Nephron progenitor cell (in vitro differentiated cells): Measurements from ENCODE around the gene KRTAP2-3.
"Not testable (repeated sequence)": the region's sequence is repeated elsewhere in the genome, so short reads cannot be mapped to it uniquely, and the experiment has no call there.

ENCODE experiments used
- DNase-seq: peaks from one replicate; pipeline ENCODE4 v3.0.0; 2021
- H3K27ac Mint-ChIP-seq: 2 replicates; pipeline ENCODE4 v1.8.0; 2021; ENCODE audit warnings: mild to moderate bottlenecking, moderate library complexity, mixed read lengths
- H3K27me3 Mint-ChIP-seq: 2 replicates; pipeline ENCODE4 v1.8.0; 2021; ENCODE audit warnings: mild to moderate bottlenecking, low read depth, mixed read lengths; ENCODE audit not compliant: poor library complexity
- H3K36me3 Mint-ChIP-seq: 2 replicates; pipeline ENCODE4 v1.8.0; 2021; ENCODE audit warnings: low read depth, mixed read lengths
- H3K4me1 Mint-ChIP-seq: 2 replicates; pipeline ENCODE4 v1.8.0; 2021; ENCODE audit warnings: mixed read lengths
- H3K4me3 Mint-ChIP-seq: 2 replicates; pipeline ENCODE4 v1.8.0; 2021; ENCODE audit warnings: mild to moderate bottlenecking, moderate library complexity, mixed read lengths
- H3K9me3 Mint-ChIP-seq: 2 replicates; pipeline ENCODE4 v1.8.0; 2021; ENCODE audit warnings: mild to moderate bottlenecking, moderate library complexity, mixed read lengths
- CTCF ChIP-seq: fragments of 200-600 bp; sonication (generic); IDR thresholded peaks from 2 replicates; pipeline ENCODE4 v1.5.0; 2021; ENCODE audit warnings: antibody characterized with exemption

The KRTAP2-3 gene

GRCh38 chr17:41098481-41098880, 38.6 kb upstream of the KRTAP2-3 start:
- no peak for TF ChIP-seq CTCF
- Mint-ChIP-seq H3K4me3 (no peak overlapping the region), H3K27me3 (peaks cover 12% of the 10 kb centered on the region), H3K9me3 (peaks cover 5% of the 10 kb centered on the region), H3K4me1 (no peaks in the 10 kb centered on the region), H3K27ac (no peak overlapping the region), H3K36me3 (no peaks in the 10 kb centered on the region)
- DNase-seq = no peak

GRCh38 chr17:41098042-41098441, 38.1 kb upstream of the KRTAP2-3 start, which contains the start of gene KRTAP4-8:
TSS of gene KRTAP4-8 (minus strand) at chr17:41098142. CDS start at chr17:41098084, 58 bp downstream.
- Mint-ChIP-seq H3K4me1 (no peaks in the 10 kb centered on the region), H3K27ac (no peak within 1 kb of the TSS), H3K4me3 (no peak within 1 kb of the TSS)

GRCh38 chr17:41096055-41096454, 36.1 kb upstream of the KRTAP2-3 start:
- Mint-ChIP-seq H3K4me3 (no peak overlapping the region), H3K9me3 (peaks cover 21% of the 10 kb centered on the region), H3K4me1 (no peaks in the 10 kb centered on the region), H3K27ac (no peak overlapping the region), H3K36me3 (no peaks in the 10 kb centered on the region), H3K27me3 (peaks cover 12% of the 10 kb centered on the region)
- no peak for TF ChIP-seq CTCF
- no peak for DNase-seq

More at GRCh38 chr17:41098042-41098441, 38.1 kb upstream of the KRTAP2-3 start, which contains the start of gene KRTAP4-8:
- H3K27me3 Mint-ChIP-seq = peaks cover 12% of the 10 kb centered on the region
- TF ChIP-seq CTCF = no peak
- H3K9me3 Mint-ChIP-seq = peaks cover 8% of the 10 kb centered on the region
- no peaks in the 10 kb centered on the region for H3K36me3 Mint-ChIP-seq
- DNase-seq = no peak

GRCh38 chr17:41088760-41089352, 28.9 kb upstream of the KRTAP2-3 start:
- H3K36me3 Mint-ChIP-seq, H3K4me1 Mint-ChIP-seq, H3K27me3 Mint-ChIP-seq, DNase-seq, H3K4me3 Mint-ChIP-seq, H3K27ac Mint-ChIP-seq: not testable (repeated sequence)
- H3K9me3 Mint-ChIP-seq = peaks cover 19% of the 10 kb centered on the region

- not testable (repeated sequence) for H3K4me1 Mint-ChIP-seq, H3K27ac Mint-ChIP-seq, DNase-seq, H3K4me3 Mint-ChIP-seq, H3K27me3 Mint-ChIP-seq, H3K9me3 Mint-ChIP-seq, H3K36me3 Mint-ChIP-seq
Observed at GRCh38 chr17:41084100-41084856, 24.4 kb upstream of the KRTAP2-3 start, which contains the start of gene KRTAP4-7. TSS of gene KRTAP4-7 (plus strand) at chr17:41084150. CDS start at chr17:41084207, 57 bp downstream.

- H3K36me3 Mint-ChIP-seq, H3K27me3 Mint-ChIP-seq, DNase-seq, H3K4me3 Mint-ChIP-seq, H3K27ac Mint-ChIP-seq, H3K4me1 Mint-ChIP-seq, H3K9me3 Mint-ChIP-seq: not testable (repeated sequence)
Observed at GRCh38 chr17:41083427-41083826, 23.5 kb upstream of the KRTAP2-3 start.

GRCh38 chr17:41082626-41083025, 22.7 kb upstream of the KRTAP2-3 start:
- Mint-ChIP-seq H3K4me3 (no peak overlapping the region), H3K27me3 (peaks cover 5% of the 10 kb centered on the region), H3K27ac (no peak overlapping the region), H3K9me3 (no peaks in the 10 kb centered on the region), H3K36me3 (no peaks in the 10 kb centered on the region), H3K4me1 (no peaks in the 10 kb centered on the region)
- TF ChIP-seq CTCF = no peak
- DNase-seq = no peak
